IPS-15b (cell line): ENCODE data around the gene DCAF6.

ENCODE experiments used
- H3K27me3 ChIP-seq: one replicate; pipeline ENCODE4 v1.6.1; 2013; ENCODE audit warnings: low read length; ENCODE audit not compliant: control insufficient read depth, insufficient read depth
- H3K36me3 ChIP-seq: one replicate; pipeline ENCODE4 v1.6.1; 2013; ENCODE audit warnings: low read length; ENCODE audit not compliant: control insufficient read depth, insufficient read depth
- H3K4me1 ChIP-seq: one replicate; pipeline ENCODE4 v1.6.1; 2013; ENCODE audit warnings: mild to moderate bottlenecking, low read length; ENCODE audit not compliant: control insufficient read depth, insufficient read depth
- H3K4me3 ChIP-seq: one replicate; pipeline ENCODE4 v1.5.1; 2013; ENCODE audit warnings: low read depth, low read length
- H3K9ac ChIP-seq: one replicate; pipeline ENCODE4 v1.6.1; 2013; ENCODE audit warnings: low read depth, mild to moderate bottlenecking, low read length
- H3K9me3 ChIP-seq: one replicate; pipeline ENCODE4 v1.6.1; 2013; ENCODE audit warnings: mild to moderate bottlenecking, low read length; ENCODE audit not compliant: control insufficient read depth, insufficient read depth

Gene DCAF6

GRCh38 chr1:167983797-167984420 lies 47.4 kb downstream of the DCAF6 start:
- no peaks in the 10 kb centered on the region for H3K9me3 ChIP-seq
- no peaks in the 10 kb centered on the region for H3K36me3 ChIP-seq
- H3K4me3 ChIP-seq: no peak overlapping the region
- H3K4me1 ChIP-seq: no peaks in the 10 kb centered on the region
- H3K9ac ChIP-seq: no peak overlapping the region
- no peaks in the 10 kb centered on the region for H3K27me3 ChIP-seq

- no peaks in the 10 kb centered on the region for H3K9me3 ChIP-seq
- no peaks in the 10 kb centered on the region for H3K36me3 ChIP-seq
- H3K27me3 ChIP-seq: no peaks in the 10 kb centered on the region
- no peaks in the 10 kb centered on the region for H3K4me1 ChIP-seq
- no peak overlapping the region for H3K4me3 ChIP-seq
- H3K9ac ChIP-seq: no peak overlapping the region
Measured at GRCh38 chr1:167984886-167985489, 48.5 kb downstream of the DCAF6 start.

- Histone ChIP-seq H3K9me3 (no peaks in the 10 kb centered on the region), H3K4me3 (no peak overlapping the region), H3K9ac (no peak overlapping the region), H3K36me3 (no peaks in the 10 kb centered on the region), H3K4me1 (no peaks in the 10 kb centered on the region), H3K27me3 (no peaks in the 10 kb centered on the region)
Measured at GRCh38 chr1:167987174-167987573, 50.7 kb downstream of the DCAF6 start.

- no peaks in the 10 kb centered on the region for H3K4me1 ChIP-seq
- no peaks in the 10 kb centered on the region for H3K36me3 ChIP-seq
- no peaks in the 10 kb centered on the region for H3K27me3 ChIP-seq
- no peak overlapping the region for H3K4me3 ChIP-seq
- no peak overlapping the region for H3K9ac ChIP-seq
- no peaks in the 10 kb centered on the region for H3K9me3 ChIP-seq
Measured at GRCh38 chr1:167991546-167991945, 55.1 kb downstream of the DCAF6 start.

GRCh38 chr1:167993720-167994119 lies 57.2 kb downstream of the DCAF6 start:
- no peaks in the 10 kb centered on the region for H3K9me3 ChIP-seq
- H3K9ac ChIP-seq: no peak overlapping the region
- H3K4me3 ChIP-seq: no peak overlapping the region
- no peaks in the 10 kb centered on the region for H3K27me3 ChIP-seq
- no peaks in the 10 kb centered on the region for H3K36me3 ChIP-seq
- H3K4me1 ChIP-seq: no peaks in the 10 kb centered on the region

- Histone ChIP-seq H3K9me3 (no peaks in the 10 kb centered on the region), H3K36me3 (no peaks in the 10 kb centered on the region), H3K4me3 (no peak overlapping the region), H3K4me1 (peaks cover 4% of the 10 kb centered on the region), H3K27me3 (no peaks in the 10 kb centered on the region), H3K9ac (no peak overlapping the region)
Measured at GRCh38 chr1:167994560-167994959, 58.1 kb downstream of the DCAF6 start.

GRCh38 chr1:167995038-167995437 lies 58.6 kb downstream of the DCAF6 start:
- Histone ChIP-seq H3K4me3 (no peak overlapping the region), H3K36me3 (no peaks in the 10 kb centered on the region)

GRCh38 chr1:167996266-167996665 lies 59.8 kb downstream of the DCAF6 start:
- no peaks in the 10 kb centered on the region for H3K36me3 ChIP-seq
- H3K9ac ChIP-seq: no peak overlapping the region
- no peak overlapping the region for H3K4me3 ChIP-seq
- peaks cover 4% of the 10 kb centered on the region for H3K4me1 ChIP-seq
- H3K9me3 ChIP-seq: no peaks in the 10 kb centered on the region
- H3K27me3 ChIP-seq: no peaks in the 10 kb centered on the region

More at GRCh38 chr1:167995038-167995437, 58.6 kb downstream of the DCAF6 start:
- Histone ChIP-seq H3K4me1 (peaks cover 4% of the 10 kb centered on the region), H3K9ac (no peak overlapping the region), H3K9me3 (no peaks in the 10 kb centered on the region), H3K27me3 (no peaks in the 10 kb centered on the region)

- no peaks in the 10 kb centered on the region for H3K36me3 ChIP-seq
- H3K27me3 ChIP-seq: no peaks in the 10 kb centered on the region
- H3K9me3 ChIP-seq: no peaks in the 10 kb centered on the region
- no peak overlapping the region for H3K9ac ChIP-seq
- H3K4me1 ChIP-seq: peaks cover 4% of the 10 kb centered on the region
- H3K4me3 ChIP-seq: no peak overlapping the region
Measured at GRCh38 chr1:167997037-167997575, 60.6 kb downstream of the DCAF6 start.

- Histone ChIP-seq H3K4me3 (no peak overlapping the region), H3K9ac (no peak overlapping the region), H3K9me3 (no peaks in the 10 kb centered on the region), H3K4me1 (peaks cover 4% of the 10 kb centered on the region), H3K36me3 (no peaks in the 10 kb centered on the region), H3K27me3 (no peaks in the 10 kb centered on the region)
Measured at GRCh38 chr1:167999877-168000276, 63.4 kb downstream of the DCAF6 start.

GRCh38 chr1:168000656-168001055 lies 64.2 kb downstream of the DCAF6 start:
- Histone ChIP-seq H3K9ac (no peak overlapping the region), H3K4me3 (no peak overlapping the region), H3K4me1 (peaks cover 4% of the 10 kb centered on the region), H3K27me3 (no peaks in the 10 kb centered on the region), H3K36me3 (no peaks in the 10 kb centered on the region), H3K9me3 (no peaks in the 10 kb centered on the region)

GRCh38 chr1:168001213-168001612 lies 64.7 kb downstream of the DCAF6 start:
- Histone ChIP-seq H3K4me1 (peaks cover 4% of the 10 kb centered on the region), H3K27me3 (no peaks in the 10 kb centered on the region), H3K36me3 (no peaks in the 10 kb centered on the region), H3K9ac (no peak overlapping the region), H3K4me3 (no peak overlapping the region), H3K9me3 (no peaks in the 10 kb centered on the region)
